Tibial artery (tissue), 4 donors: ENCODE measurements around the gene NBEA.

Source experiments
- DNase-seq, 2 donors: peaks; one replicate each; pipeline ENCODE4 v3.0.0-alpha.2; 2019
- H3K27ac ChIP-seq, 2 donors: fragments of 200-600 bp; sonication (generic) in 1 of 2; 1 replicate in 1 of 2; 2 replicates in 1 of 2; pipeline ENCODE4 v1.5.1; 2018 to 2019; ENCODE audit warnings: mild to moderate bottlenecking in 1 of 2
- H3K27me3 ChIP-seq, 2 donors: fragments of 200-600 bp; sonication (generic) in 1 of 2; one replicate each; pipeline versions ENCODE4 v1.5.1 to v1.6.0; 2016 to 2019
- H3K36me3 ChIP-seq, 3 donors: fragments of 200-600 bp; sonication (generic) in 2 of 3; one replicate each; pipeline ENCODE4 v1.5.1; 2016 to 2019; ENCODE audit warnings: mild to moderate bottlenecking in 2 of 3
- H3K4me1 ChIP-seq, 4 donors: fragments of 200-600 bp; sonication (generic) in 2 of 4; 1 replicate in 3 of 4; 2 replicates in 1 of 4; pipeline ENCODE4 v1.5.1; 2016 to 2019
- H3K4me3 ChIP-seq, 2 donors: fragments of 200-600 bp; sonication (generic) in 1 of 2; 1 replicate in 1 of 2; 2 replicates in 1 of 2; pipeline ENCODE4 v1.5.1; 2018 to 2019; ENCODE audit warnings: mild to moderate bottlenecking in 2 of 2
- H3K9me3 ChIP-seq, 3 donors: fragments of 200-600 bp; sonication (generic) in 1 of 3; one replicate each; pipeline ENCODE4 v1.5.1; 2016 to 2019
- intact Hi-C: fragments of 100-400 bp; cut with DNase I; formaldehyde crosslinking; loops from one replicate; pipeline ENCODE4 v1.15.0; 2023; ENCODE audit warnings: low total_unique reads
- TF ChIP-seq, protein P1 (sequence below), 2 experiments: fragments of 200-600 bp in 1 of 2; fragments of 450-650 bp in 1 of 2; IDR thresholded peaks; one replicate each; pipeline ENCODE4 v1.5.1; 2017 to 2019; ENCODE audit warnings: antibody characterized with exemption in 2 of 2, mild to moderate bottlenecking in 1 of 2, moderate library complexity in 1 of 2

NBEA gene

DNA sequence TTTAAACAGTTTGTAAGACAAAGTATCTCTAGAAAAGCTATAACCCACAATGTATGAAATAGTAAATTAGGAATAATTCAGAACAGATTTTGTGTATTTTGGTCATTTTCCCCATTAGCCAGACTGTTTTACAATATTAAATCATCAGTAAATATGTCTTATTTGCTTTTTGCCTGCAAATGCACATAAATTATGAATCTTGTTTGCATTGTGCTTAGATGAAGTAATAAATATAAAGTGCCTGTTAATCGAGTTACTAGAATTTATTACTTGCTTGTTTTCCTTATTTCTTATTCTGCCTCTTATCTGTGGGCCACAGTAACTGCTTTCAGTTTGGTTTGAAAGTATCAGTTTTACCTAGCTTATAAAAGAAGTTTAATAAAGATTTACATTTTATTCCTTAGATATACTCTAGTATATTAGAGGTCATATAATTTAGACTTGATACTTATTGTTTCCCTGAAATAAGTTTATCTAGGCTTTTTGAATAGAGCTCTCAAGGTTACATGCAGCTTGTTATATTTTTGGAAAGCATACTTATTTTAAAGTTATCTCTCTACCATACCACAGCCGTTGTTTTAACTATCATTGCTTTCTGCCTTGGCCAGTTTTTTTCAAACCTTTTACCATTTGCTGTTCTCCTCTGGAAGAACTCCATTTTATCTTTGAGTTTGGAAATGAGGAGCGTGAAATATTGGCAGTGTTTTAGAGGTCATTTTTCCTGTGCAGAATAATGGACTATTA is 238.0 kb downstream of the NBEA start:
- TF ChIP-seq, protein P1, sequence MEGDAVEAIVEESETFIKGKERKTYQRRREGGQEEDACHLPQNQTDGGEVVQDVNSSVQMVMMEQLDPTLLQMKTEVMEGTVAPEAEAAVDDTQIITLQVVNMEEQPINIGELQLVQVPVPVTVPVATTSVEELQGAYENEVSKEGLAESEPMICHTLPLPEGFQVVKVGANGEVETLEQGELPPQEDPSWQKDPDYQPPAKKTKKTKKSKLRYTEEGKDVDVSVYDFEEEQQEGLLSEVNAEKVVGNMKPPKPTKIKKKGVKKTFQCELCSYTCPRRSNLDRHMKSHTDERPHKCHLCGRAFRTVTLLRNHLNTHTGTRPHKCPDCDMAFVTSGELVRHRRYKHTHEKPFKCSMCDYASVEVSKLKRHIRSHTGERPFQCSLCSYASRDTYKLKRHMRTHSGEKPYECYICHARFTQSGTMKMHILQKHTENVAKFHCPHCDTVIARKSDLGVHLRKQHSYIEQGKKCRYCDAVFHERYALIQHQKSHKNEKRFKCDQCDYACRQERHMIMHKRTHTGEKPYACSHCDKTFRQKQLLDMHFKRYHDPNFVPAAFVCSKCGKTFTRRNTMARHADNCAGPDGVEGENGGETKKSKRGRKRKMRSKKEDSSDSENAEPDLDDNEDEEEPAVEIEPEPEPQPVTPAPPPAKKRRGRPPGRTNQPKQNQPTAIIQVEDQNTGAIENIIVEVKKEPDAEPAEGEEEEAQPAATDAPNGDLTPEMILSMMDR (IDR thresholded peaks at IDR 0.05), result no peak
- Histone ChIP-seq H3K27ac (no peak overlapping the region), H3K36me3 (no peaks in the 10 kb centered on the region), H3K9me3 (no peaks in the 10 kb centered on the region), H3K4me3 (no peak overlapping the region), H3K27me3 (no peaks in the 10 kb centered on the region), H3K4me1 (peaks cover 0 to 13% (median 7%) of the 10 kb centered on the region in 4 donors)
- no peak for DNase-seq
- intact Hi-C loops, result no loop called here

DNA sequence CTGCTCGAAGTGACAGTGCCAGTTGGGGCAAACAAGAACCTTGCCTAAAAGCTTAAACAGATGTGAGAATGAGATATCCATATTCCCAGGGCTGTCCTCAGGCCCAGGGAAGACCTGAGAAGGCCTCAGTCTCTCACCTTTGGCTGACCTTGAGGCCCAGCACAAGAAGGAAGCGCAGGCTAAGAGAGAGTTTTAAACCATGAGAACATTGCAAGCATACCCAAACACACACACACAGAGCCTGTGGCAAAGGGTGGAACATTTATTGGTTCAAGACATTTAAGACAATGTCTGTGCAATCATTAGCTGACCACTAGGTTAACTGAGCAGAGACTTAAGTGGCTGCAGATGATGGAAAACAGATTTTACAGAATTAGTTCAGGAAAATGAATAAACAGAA is 248.2 kb downstream of the NBEA start:
- TF ChIP-seq, protein P1 (IDR thresholded peaks at IDR 0.05), result no peak
- intact Hi-C loops, result no loop called here
- DNase-seq, result no peak
- H3K36me3 ChIP-seq, result no peaks in the 10 kb centered on the region
- no peaks in the 10 kb centered on the region for H3K4me1 ChIP-seq
- H3K27me3 ChIP-seq, result no peaks in the 10 kb centered on the region
- H3K4me3 ChIP-seq, result no peak overlapping the region
- no peaks in the 10 kb centered on the region for H3K9me3 ChIP-seq
- H3K27ac ChIP-seq, result no peak overlapping the region

DNA sequence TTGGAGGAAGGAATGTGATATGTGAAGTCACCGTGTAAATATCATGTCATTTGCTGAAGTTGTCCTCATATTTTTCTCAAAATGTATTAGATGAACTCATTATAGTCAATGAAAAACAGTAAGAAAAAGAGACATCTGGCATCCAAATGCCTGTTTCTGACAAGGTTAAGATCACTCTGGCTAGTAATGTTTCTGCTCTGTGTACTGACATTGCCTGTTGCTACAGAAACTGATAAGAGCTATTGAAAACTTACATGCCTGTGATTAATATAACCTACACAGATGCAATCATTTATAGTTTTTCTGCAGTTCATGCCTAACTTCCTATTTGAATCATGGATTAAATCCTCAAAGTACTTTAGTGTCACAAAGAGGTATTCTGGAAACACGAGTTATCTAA is 249.8 kb downstream of the NBEA start:
- H3K27ac ChIP-seq, result no peak overlapping the region
- H3K4me3 ChIP-seq, result no peak overlapping the region
- no peaks in the 10 kb centered on the region for H3K27me3 ChIP-seq
- intact Hi-C loops, result no loop called here
- no peaks in the 10 kb centered on the region for H3K9me3 ChIP-seq
- TF ChIP-seq, protein P1 (IDR thresholded peaks at IDR 0.05), result no peak
- no peak for DNase-seq
- H3K36me3 ChIP-seq, result peaks cover 0 to 5% (median 4%) of the 10 kb centered on the region in 3 donors
- H3K4me1 ChIP-seq, result no peaks in the 10 kb centered on the region

DNA sequence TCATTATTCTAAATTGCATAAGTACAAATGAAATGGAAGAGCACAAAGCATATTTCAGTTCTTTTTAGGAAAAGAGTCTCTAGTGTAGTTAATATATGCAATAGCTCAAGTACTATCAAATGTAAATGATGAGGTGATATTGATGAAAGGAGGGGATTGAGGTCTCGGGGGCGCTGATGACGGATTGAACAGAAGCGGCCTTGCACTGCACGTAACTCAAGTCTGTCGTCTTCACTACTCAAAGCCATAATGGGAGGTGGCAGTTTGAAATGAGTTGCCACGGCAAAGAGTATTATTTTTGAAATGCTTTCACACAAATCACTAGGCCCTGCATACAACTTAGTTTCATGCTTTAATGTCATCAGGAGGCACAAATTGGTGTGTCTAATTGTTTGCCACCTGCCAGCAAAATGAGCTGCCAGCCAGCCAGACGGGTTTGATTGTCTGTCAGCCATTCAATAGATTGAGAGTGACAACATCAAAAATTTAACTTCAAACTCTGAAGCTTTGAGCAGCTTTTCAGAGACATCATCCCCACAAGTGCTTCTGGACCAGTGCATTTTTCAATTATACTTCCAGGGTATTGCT is 256.6 kb downstream of the NBEA start:
- Histone ChIP-seq H3K36me3 (peaks cover 0 to 5% (median 4%) of the 10 kb centered on the region in 3 donors), H3K9me3 (no peaks in the 10 kb centered on the region), H3K27ac (no peak overlapping the region), H3K4me1 (no peaks in the 10 kb centered on the region), H3K27me3 (no peaks in the 10 kb centered on the region), H3K4me3 (no peak overlapping the region)
- intact Hi-C loops, result no loop called here
- TF ChIP-seq, protein P1 (IDR thresholded peaks at IDR 0.05), result no peak
- DNase-seq, result no peak

DNA sequence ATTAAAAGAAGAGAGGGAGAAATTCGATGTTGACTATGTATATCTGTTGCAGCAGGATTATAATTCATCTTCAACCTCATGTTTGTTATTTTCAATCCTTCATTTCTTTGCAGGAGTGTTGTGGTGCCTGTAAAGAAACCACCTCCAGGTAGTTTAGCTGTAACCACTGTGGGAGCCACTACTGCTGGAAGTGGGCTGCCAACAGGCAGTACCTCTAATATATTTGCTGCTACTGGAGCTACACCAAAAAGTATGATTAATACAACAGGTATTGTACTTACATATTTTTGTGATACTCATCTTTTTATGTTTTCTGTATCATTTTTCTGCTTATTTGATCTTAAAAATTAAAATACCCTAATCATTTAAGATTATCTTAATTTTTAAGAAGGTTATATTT is 266.5 kb downstream of the NBEA start:
- intact Hi-C loops, result no loop called here
- Histone ChIP-seq H3K27ac (no peak overlapping the region), H3K27me3 (no peaks in the 10 kb centered on the region), H3K36me3 (no peaks in the 10 kb centered on the region), H3K4me3 (no peak overlapping the region), H3K4me1 (no peaks in the 10 kb centered on the region), H3K9me3 (no peaks in the 10 kb centered on the region)
- TF ChIP-seq, protein P1 (IDR thresholded peaks at IDR 0.05), result no peak
- no peak for DNase-seq
